CD14-positive monocyte (primary cell): Measurements from ENCODE around the gene ARHGEF19. TPM values are rescaled to one million over a fixed set of nuclear protein-coding genes. Genes with fewer than 3 reads are reported as not detected.
A peak's percentile ranks its signal among the peaks of the same experiment; 100 is the strongest.

Experiments used
- DNase-seq, 3 donors: peaks; one replicate each; pipeline ENCODE4 v3.0.0-alpha.2; 2011 to 2022
- H2AFZ ChIP-seq: 2 replicates; pipeline ENCODE4 v1.6.0; 2012; ENCODE audit warnings: mild to moderate bottlenecking, low read depth, low read length, inconsistent platforms; ENCODE audit not compliant: insufficient read depth, poor library complexity, severe bottlenecking
- H3K27ac ChIP-seq, 2 donors: 1 replicate in 1 of 2; 2 replicates in 1 of 2; pipeline ENCODE4 v1.5.1; 2012 to 2013; ENCODE audit warnings: low read length in 2 of 2, control low read depth in 1 of 2, inconsistent platforms in 1 of 2, low read depth in 1 of 2, mild to moderate bottlenecking in 1 of 2
- H3K27me3 ChIP-seq, 2 donors: one replicate each; pipeline versions ENCODE4 v1.6.0 to v1.6.1; 2011 to 2013; ENCODE audit warnings: low read length in 2 of 2; ENCODE audit not compliant: control insufficient read depth in 2 of 2, insufficient read depth in 2 of 2
- H3K36me3 ChIP-seq, 2 donors: replicated peaks in 1 of 2; 1 replicate in 1 of 2; 2 replicates in 1 of 2; pipeline versions ENCODE4 v1.5.1 to v1.6.1; 2012 to 2013; ENCODE audit warnings: low read length in 2 of 2, control low read depth in 1 of 2, inconsistent platforms in 1 of 2, mild to moderate bottlenecking in 1 of 2; ENCODE audit not compliant: insufficient read depth in 2 of 2, control insufficient read depth in 1 of 2
- H3K4me1 ChIP-seq, 2 donors: 1 replicate in 1 of 2; 2 replicates in 1 of 2; pipeline versions ENCODE4 v1.5.1 to v1.6.1; 2012 to 2013; ENCODE audit warnings: low read length in 2 of 2, control low read depth in 1 of 2, inconsistent platforms in 1 of 2, mild to moderate bottlenecking in 1 of 2, moderate library complexity in 1 of 2; ENCODE audit not compliant: insufficient read depth in 2 of 2, control insufficient read depth in 1 of 2
- H3K4me2 ChIP-seq: replicated peaks from 2 replicates; pipeline ENCODE3; 2012; ENCODE audit warnings: low read length, moderate library complexity, mild to moderate bottlenecking; ENCODE audit not compliant: poor library complexity, severe bottlenecking; ENCODE audit errors: extremely low read depth
- H3K4me3 ChIP-seq, 3 experiments: fragments of 200-600 bp in 1 of 3; sonication (generic) in 1 of 3; replicated peaks in 1 of 3; 1 replicate in 2 of 3; 2 replicates in 1 of 3; pipeline ENCODE4 v1.5.1; 2011 to 2013; ENCODE audit warnings: low read length in 3 of 3, mild to moderate bottlenecking in 3 of 3, control low read depth in 2 of 3, low read depth in 2 of 3, inconsistent platforms in 1 of 3, moderate library complexity in 1 of 3
- H3K79me2 ChIP-seq: 2 replicates; pipeline ENCODE4 v1.6.0; 2012; ENCODE audit warnings: mild to moderate bottlenecking, control low read depth, inconsistent platforms, low read length, moderate library complexity; ENCODE audit not compliant: insufficient read depth
- H3K9ac ChIP-seq: 2 replicates; pipeline ENCODE4 v1.6.0; 2017; ENCODE audit warnings: low read length, mild to moderate bottlenecking; ENCODE audit not compliant: insufficient read depth, poor library complexity, severe bottlenecking
- H3K9me3 ChIP-seq, 2 donors: replicated peaks in 1 of 2; 1 replicate in 1 of 2; 2 replicates in 1 of 2; pipeline versions ENCODE4 v1.5.1 to v1.6.1; 2012 to 2013; ENCODE audit warnings: low read length in 2 of 2, control low read depth in 1 of 2; ENCODE audit not compliant: control insufficient read depth in 1 of 2, insufficient read depth in 1 of 2
- H4K20me1 ChIP-seq: 2 replicates; pipeline ENCODE4 v1.6.0; 2012; ENCODE audit warnings: mild to moderate bottlenecking, low read length, control low read depth, moderate library complexity; ENCODE audit not compliant: insufficient read depth
- H3K27ac Mint-ChIP-seq, 7 donors: one replicate each; pipeline ENCODE4 v1.8.0; 2020; ENCODE audit warnings: mild to moderate bottlenecking in 7 of 7, mixed read lengths in 7 of 7, moderate library complexity in 6 of 7, inconsistent platforms in 2 of 7
- H3K27me3 Mint-ChIP-seq, 3 donors: one replicate each; pipeline ENCODE4 v1.8.0; 2021 to 2022; ENCODE audit warnings: low read depth in 3 of 3, mild to moderate bottlenecking in 3 of 3, mixed read lengths in 3 of 3, moderate library complexity in 3 of 3, inconsistent platforms in 1 of 3
- H3K36me3 Mint-ChIP-seq, 2 donors: one replicate each; pipeline ENCODE4 v1.8.0; 2020; ENCODE audit warnings: mixed read lengths in 2 of 2, inconsistent platforms in 1 of 2, mild to moderate bottlenecking in 1 of 2
- H3K4me1 Mint-ChIP-seq: one replicate; pipeline ENCODE4 v1.8.0; 2020; ENCODE audit warnings: mild to moderate bottlenecking, mixed read lengths
- H3K4me3 Mint-ChIP-seq, 2 donors: one replicate each; pipeline ENCODE4 v1.8.0; 2020; ENCODE audit warnings: mild to moderate bottlenecking in 2 of 2, mixed read lengths in 2 of 2, moderate library complexity in 1 of 2
- H3K9me3 Mint-ChIP-seq, 7 donors: one replicate each; pipeline ENCODE4 v1.8.0; 2020 to 2022; ENCODE audit warnings: mixed read lengths in 7 of 7, mild to moderate bottlenecking in 6 of 7, moderate library complexity in 6 of 7, inconsistent platforms in 2 of 7
- WGBS: methylation state at CpG from one replicate; pipeline ENCODE4 v1.1.5; 2013; ENCODE audit warnings: missing lambda C conversion rate; ENCODE audit not compliant: insufficient coverage; 5-methylcytosine and 5-hydroxymethylcytosine counted together
- intact Hi-C, 2 donors: fragments of 100-400 bp; cut with micrococcal nuclease; formaldehyde crosslinking; loops; one replicate each; pipeline versions ENCODE4 v1.15.0 to v1.15.1; 2023
- polyA plus RNA-seq, 3 donors: library from polyadenylated mRNA; depleted of rRNA in 1 of 3; unstranded in 2 of 3; stranded (reverse) in 1 of 3; fragments of 300-500 nt in 2 of 3; fragments of >200 nt in 1 of 3; fragmentation: Illumina TruSeq in 2 of 3; gene quantifications; 1 replicate in 2 of 3; 2 replicates in 1 of 3; pipeline ENCODE4 v1.2.3, GENCODE V29; 2012 to 2021
- TF ChIP-seq, protein P1 (sequence below): fragments of 200-600 bp; IDR thresholded peaks from one replicate; pipeline ENCODE4 v1.8.0; 2022; ENCODE audit warnings: antibody characterized with exemption, mild to moderate bottlenecking

ARHGEF19 gene
- polyA plus RNA-seq, 3 donors: 2.2 to 7.9 (median 2.3) TPM

DNA sequence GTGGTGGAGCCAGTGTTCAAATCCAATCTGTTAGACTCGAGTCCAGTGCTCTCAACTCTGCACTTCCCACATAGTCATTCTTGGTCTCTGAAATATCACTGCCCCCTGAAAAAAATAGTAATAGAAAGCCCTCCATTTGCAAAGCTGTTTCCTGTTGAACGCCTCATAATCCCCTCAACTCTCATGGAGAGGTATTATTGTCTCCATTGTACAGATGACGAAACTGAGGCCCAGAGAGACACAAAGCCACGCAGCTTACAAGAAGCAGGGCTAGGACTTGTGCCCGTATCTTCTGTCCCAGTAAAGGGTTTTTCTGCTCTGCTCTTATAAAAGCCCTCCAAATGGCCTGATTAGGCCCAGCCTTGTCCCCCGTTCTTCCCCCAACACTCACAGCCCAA is 6.2 kb upstream of the ARHGEF19 start:
- no peak for DNase-seq
- Histone ChIP-seq H3K4me3 (no peak overlapping the region), H3K79me2 (no peaks in the 10 kb centered on the region), H3K9me3 (no peaks in the 10 kb centered on the region), H4K20me1 (no peaks in the 10 kb centered on the region), H3K9ac (no peak overlapping the region), H3K4me2 (no peak overlapping the region), H3K27me3 (peaks cover 0 to 4% of the 10 kb centered on the region in 2 donors), H3K27ac (no peak overlapping the region), H2AFZ (peak overlapping the region; percentile 86), H3K4me1 (peaks cover 16 to 23% of the 10 kb centered on the region in 2 donors), H3K36me3 (no peaks in the 10 kb centered on the region)
- TF ChIP-seq, protein P1, sequence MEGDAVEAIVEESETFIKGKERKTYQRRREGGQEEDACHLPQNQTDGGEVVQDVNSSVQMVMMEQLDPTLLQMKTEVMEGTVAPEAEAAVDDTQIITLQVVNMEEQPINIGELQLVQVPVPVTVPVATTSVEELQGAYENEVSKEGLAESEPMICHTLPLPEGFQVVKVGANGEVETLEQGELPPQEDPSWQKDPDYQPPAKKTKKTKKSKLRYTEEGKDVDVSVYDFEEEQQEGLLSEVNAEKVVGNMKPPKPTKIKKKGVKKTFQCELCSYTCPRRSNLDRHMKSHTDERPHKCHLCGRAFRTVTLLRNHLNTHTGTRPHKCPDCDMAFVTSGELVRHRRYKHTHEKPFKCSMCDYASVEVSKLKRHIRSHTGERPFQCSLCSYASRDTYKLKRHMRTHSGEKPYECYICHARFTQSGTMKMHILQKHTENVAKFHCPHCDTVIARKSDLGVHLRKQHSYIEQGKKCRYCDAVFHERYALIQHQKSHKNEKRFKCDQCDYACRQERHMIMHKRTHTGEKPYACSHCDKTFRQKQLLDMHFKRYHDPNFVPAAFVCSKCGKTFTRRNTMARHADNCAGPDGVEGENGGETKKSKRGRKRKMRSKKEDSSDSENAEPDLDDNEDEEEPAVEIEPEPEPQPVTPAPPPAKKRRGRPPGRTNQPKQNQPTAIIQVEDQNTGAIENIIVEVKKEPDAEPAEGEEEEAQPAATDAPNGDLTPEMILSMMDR: no peak
- Mint-ChIP-seq H3K9me3 (peaks cover 0 to 3% (median 0%) of the 10 kb centered on the region in 7 donors), H3K4me3 (no peak overlapping the region), H3K27ac (no peak overlapping the region), H3K27me3 (peaks cover 9 to 19% (median 16%) of the 10 kb centered on the region in 3 donors), H3K36me3 (no peaks in the 10 kb centered on the region), H3K4me1 (peaks cover 25% of the 10 kb centered on the region)
- intact Hi-C loops: loop anchor here in 1 of 2 donors (2.0 kb wide), 1 partner anchor 14 kb away; no protein-coding TSS in a partner anchor
- 93% methylated on average over 3 of the region's 6 CpGs for WGBS

DNA sequence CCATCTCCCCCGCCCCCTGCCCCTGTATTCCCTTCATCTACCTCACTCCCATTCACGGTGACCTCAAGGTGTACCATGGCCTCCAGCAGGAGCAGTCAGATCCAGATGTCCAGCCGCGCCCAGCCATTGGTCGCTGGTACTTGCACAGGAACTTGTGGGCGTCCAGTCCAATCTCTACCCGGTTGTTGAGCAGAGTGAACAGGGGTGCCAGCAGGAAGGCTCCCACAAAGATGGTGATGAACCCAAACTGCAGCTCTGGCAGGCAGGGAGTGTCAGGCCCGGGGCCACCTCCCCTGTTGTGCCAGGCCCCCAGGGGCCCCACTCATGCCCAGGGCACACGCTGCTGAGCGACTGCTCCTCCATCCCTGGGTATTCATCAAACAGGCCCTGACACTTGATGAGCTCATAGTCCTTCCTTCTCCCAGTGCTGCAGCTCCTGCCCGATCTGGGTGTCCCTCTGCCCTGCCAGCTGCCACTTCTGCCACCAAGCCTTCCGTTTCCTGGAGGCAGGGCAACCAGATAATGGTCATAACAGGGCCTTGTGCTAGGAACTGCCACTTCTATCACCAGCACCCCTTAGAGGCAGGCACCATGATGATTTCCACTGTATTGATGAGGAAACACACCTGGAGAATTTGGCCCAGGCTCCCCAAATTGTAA is 5.7 kb upstream of the ARHGEF19 start:
- Histone ChIP-seq H2AFZ (peak overlapping the region; percentile 86), H3K9me3 (no peaks in the 10 kb centered on the region), H3K9ac (no peak overlapping the region), H3K4me2 (peak overlapping the region; percentile 84), H4K20me1 (no peaks in the 10 kb centered on the region), H3K27me3 (peaks cover 0 to 4% of the 10 kb centered on the region in 2 donors), H3K4me3 (peak overlapping the region in 1 of 3 experiments; percentile 80), H3K27ac (no peak overlapping the region), H3K79me2 (no peaks in the 10 kb centered on the region), H3K36me3 (no peaks in the 10 kb centered on the region), H3K4me1 (peaks cover 16 to 23% of the 10 kb centered on the region in 2 donors)
- TF ChIP-seq, protein P1: no peak
- Mint-ChIP-seq H3K4me1 (peaks cover 25% of the 10 kb centered on the region), H3K27me3 (peaks cover 9 to 19% (median 16%) of the 10 kb centered on the region in 3 donors), H3K36me3 (no peaks in the 10 kb centered on the region), H3K4me3 (peak overlapping the region in 1 of 2 donors; percentile 90), H3K9me3 (peaks cover 0 to 3% (median 0%) of the 10 kb centered on the region in 7 donors), H3K27ac (peak overlapping the region in 2 of 7 donors; percentile 30 to 80)
- no peak for DNase-seq
- intact Hi-C loops: loop anchor here in 1 of 2 donors (2.0 kb wide), 1 partner anchor 13 kb away; no protein-coding TSS in a partner anchor
- 84% methylated on average over 12 of the region's 12 CpGs for WGBS
